GM21619 (cell line): ENCODE data around the gene CFAP20.
"Not testable (repeated sequence)": the region's sequence is repeated elsewhere in the genome, so short reads cannot be mapped to it uniquely, and the experiment has no call there.

Source experiments
- ATAC-seq: cut with Tn5 transposase; IDR thresholded peaks from one replicate; pipeline ENCODE4 v1.9.1; 2021; ENCODE audit not compliant: unreplicated experiment

CFAP20 gene

GRCh38 chr16:58098207-58099096 lies 30.7 kb downstream of the CFAP20 start:
- ATAC-seq: no peak

GRCh38 chr16:58096249-58096648 lies 32.9 kb downstream of the CFAP20 start:
- ATAC-seq: no peak

- not testable (repeated sequence) for ATAC-seq
These were observed 33.6 kb downstream of the CFAP20 start for GRCh38 chr16:58095575-58095960.

GRCh38 chr16:58094791-58095574 lies 34.2 kb downstream of the CFAP20 start:
- no peak for ATAC-seq

- ATAC-seq: no peak
These were observed 35.2 kb downstream of the CFAP20 start for GRCh38 chr16:58094026-58094425.

- ATAC-seq: not testable (repeated sequence)
These were observed 38.8 kb downstream of the CFAP20 start for GRCh38 chr16:58090396-58090795.

- no peak for ATAC-seq
These were observed 41.1 kb downstream of the CFAP20 start for GRCh38 chr16:58088091-58088490.

- ATAC-seq: no peak
These were observed 41.8 kb downstream of the CFAP20 start for GRCh38 chr16:58087209-58087913.

- ATAC-seq: no peak
These were observed 42.6 kb downstream of the CFAP20 start for GRCh38 chr16:58086381-58087208.

- ATAC-seq: no peak
These were observed 43.5 kb downstream of the CFAP20 start for GRCh38 chr16:58085584-58086251.

GRCh38 chr16:58085171-58085570 lies 44.0 kb downstream of the CFAP20 start:
- no peak for ATAC-seq

GRCh38 chr16:58084635-58085034 lies 44.5 kb downstream of the CFAP20 start:
- ATAC-seq: no peak

GRCh38 chr16:58082381-58082780 lies 46.8 kb downstream of the CFAP20 start:
- no peak for ATAC-seq

GRCh38 chr16:58080657-58081056 lies 48.5 kb downstream of the CFAP20 start:
- not testable (repeated sequence) for ATAC-seq

- ATAC-seq: no peak
These were observed 51.4 kb downstream of the CFAP20 start for GRCh38 chr16:58077796-58078195.

GRCh38 chr16:58076514-58076913 lies 52.7 kb downstream of the CFAP20 start:
- no peak for ATAC-seq

GRCh38 chr16:58074657-58075056 lies 54.5 kb downstream of the CFAP20 start:
- ATAC-seq: no peak

GRCh38 chr16:58073086-58073485 lies 56.1 kb downstream of the CFAP20 start:
- ATAC-seq: not testable (repeated sequence)

GRCh38 chr16:58072134-58072533 lies 57.0 kb downstream of the CFAP20 start:
- not testable (repeated sequence) for ATAC-seq

- no peak for ATAC-seq
These were observed 58.6 kb downstream of the CFAP20 start for GRCh38 chr16:58070585-58070984.
